ENCODE results near the gene HDHD3.
"Not testable (repeated sequence)": the region's sequence is repeated elsewhere in the genome, so short reads cannot be mapped to it uniquely, and the experiment has no call there.

The HDHD3 gene

DNA sequence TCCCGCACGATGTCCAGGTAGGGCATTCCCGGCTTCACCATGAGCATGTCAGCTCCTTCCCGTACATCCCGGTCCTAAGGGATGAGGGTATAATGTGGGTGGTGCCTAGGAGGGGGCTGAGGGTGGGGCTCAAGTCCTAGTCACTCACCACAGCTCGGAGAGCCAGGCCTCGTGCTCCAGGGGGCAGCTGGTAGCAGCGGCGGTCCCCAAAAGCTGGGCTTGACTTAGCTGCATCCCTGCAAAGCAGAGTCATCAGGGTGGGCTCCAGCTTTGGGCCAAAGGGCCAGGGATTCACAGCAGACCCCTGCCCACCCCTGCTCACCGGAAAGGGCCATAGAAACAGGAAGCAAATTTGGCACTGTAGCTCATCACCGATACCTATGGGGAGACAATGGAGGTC lies 12.7 kb upstream of the HDHD3 start:
- H3K4me3 ChIP-seq (replicated peaks; ENCODE audit: low read depth, low read length): no peak overlapping the region
- DNase-seq (ENCODE audit: extremely low read depth, low read depth): no peak
- TF ChIP-seq, protein P1, sequence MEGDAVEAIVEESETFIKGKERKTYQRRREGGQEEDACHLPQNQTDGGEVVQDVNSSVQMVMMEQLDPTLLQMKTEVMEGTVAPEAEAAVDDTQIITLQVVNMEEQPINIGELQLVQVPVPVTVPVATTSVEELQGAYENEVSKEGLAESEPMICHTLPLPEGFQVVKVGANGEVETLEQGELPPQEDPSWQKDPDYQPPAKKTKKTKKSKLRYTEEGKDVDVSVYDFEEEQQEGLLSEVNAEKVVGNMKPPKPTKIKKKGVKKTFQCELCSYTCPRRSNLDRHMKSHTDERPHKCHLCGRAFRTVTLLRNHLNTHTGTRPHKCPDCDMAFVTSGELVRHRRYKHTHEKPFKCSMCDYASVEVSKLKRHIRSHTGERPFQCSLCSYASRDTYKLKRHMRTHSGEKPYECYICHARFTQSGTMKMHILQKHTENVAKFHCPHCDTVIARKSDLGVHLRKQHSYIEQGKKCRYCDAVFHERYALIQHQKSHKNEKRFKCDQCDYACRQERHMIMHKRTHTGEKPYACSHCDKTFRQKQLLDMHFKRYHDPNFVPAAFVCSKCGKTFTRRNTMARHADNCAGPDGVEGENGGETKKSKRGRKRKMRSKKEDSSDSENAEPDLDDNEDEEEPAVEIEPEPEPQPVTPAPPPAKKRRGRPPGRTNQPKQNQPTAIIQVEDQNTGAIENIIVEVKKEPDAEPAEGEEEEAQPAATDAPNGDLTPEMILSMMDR (IDR thresholded peaks at IDR 0.05; ENCODE audit: low read depth, low read length, missing control alignments): no peak

DNA sequence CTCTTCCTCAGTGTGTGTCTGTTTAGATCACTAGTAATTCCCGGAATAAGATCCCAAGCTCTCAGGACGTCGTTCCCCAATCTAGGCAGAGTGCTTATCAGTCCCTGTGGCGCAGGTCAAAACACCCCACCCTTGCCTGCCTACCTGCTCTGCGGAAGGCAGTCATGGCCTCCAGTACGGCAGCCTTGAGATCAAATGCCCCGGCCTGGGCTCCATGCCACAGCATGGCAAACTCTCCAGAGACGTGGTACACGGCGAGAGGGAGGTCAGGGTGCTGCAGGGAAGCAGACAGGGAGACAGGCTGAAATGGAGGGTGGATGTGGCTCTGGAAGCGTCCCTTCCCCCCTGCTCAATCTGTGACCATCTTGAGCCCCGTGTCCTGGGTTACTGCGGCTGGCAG lies 12.0 kb upstream of the HDHD3 start:
- TF ChIP-seq, protein P1 (IDR thresholded peaks at IDR 0.05; ENCODE audit: low read depth, low read length, missing control alignments): no peak
- H3K4me3 ChIP-seq (replicated peaks; ENCODE audit: low read depth, low read length): no peak overlapping the region
- no peak for DNase-seq (ENCODE audit: extremely low read depth, low read depth)

DNA sequence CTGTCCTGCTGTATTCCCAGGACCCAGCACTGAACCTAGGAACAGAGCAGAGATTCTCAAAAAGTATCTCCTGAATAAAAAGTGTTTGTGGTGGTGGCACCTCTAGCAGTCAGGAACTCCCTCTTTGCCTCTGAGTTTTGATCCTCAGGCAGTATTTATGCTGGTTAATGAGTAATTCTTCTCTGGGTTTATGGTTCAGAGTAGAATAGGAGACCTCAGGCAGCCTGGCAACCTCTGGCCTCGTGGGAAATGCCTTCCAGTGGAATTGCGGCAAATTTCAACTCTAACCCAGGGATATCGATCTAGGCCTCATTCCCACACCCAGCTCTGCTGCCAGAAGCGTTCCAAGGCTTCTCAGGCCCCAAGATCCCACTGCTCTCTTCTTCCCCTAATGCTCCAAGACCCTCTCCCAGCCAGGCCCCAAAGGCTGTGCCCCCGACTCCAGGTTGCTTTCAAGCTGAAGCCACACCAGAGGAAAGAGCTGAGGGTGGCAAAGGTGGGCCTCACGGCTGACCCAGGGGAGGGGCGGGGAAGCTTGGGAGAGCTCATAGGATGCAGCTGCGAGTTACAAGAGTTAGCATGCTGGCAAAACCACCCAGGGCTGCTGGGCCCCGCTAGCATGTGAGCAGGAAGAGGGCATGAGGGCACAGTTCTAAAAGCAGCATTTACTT lies 10.9 kb upstream of the HDHD3 start:
- DNase-seq (ENCODE audit: extremely low read depth, low read depth): no peak
- no peak overlapping the region for H3K4me3 ChIP-seq (replicated peaks; ENCODE audit: low read depth, low read length)

DNA sequence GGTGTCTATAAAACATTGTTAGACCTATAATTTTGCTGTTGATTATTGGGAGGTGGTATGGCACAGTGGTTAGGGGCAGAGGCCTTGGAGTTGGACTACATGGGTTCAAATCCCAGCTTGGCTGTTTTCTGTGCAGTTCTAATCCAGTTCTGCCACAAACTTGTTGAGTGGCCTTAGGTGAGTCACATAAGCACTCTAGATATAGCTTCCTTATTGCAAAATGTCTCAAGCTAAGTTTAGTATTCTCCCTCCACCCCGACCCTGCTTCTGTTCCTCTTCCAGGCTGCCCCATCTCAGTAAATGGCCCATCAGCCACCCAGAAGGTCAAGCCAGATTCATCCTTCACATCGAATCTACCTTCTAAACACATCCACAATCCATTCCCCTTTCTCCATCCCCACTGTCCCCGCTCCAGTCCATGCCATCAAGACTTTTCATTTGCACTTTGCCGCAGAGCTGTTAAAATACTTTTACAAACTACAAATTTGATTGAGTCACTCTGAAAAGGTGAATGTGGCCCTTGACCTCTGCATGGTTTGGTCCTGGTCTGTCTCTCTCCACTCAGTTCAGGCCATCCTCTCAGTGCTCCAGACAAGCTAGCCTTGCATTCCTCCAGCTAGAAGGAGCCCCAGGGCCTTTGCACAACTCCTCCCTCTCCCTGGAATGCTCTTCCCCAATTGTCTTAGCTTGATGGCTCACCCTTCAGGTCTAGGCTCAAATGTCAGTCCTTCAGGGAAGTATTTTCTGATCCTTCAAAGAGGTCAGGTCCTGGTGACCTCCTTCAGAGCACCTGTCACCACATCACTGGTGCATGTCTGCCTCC lies 10.0 kb upstream of the HDHD3 start:
- TF ChIP-seq, protein P1 (IDR thresholded peaks at IDR 0.05; ENCODE audit: low read depth, low read length, missing control alignments): no peak
- no peak for DNase-seq (ENCODE audit: extremely low read depth, low read depth)
- no peak overlapping the region for H3K4me3 ChIP-seq (replicated peaks; ENCODE audit: low read depth, low read length)

More for the DNA sequence above, 10.9 kb upstream of the HDHD3 start:
- TF ChIP-seq, protein P1 (IDR thresholded peaks at IDR 0.05; ENCODE audit: low read depth, low read length, missing control alignments): no peak

DNA sequence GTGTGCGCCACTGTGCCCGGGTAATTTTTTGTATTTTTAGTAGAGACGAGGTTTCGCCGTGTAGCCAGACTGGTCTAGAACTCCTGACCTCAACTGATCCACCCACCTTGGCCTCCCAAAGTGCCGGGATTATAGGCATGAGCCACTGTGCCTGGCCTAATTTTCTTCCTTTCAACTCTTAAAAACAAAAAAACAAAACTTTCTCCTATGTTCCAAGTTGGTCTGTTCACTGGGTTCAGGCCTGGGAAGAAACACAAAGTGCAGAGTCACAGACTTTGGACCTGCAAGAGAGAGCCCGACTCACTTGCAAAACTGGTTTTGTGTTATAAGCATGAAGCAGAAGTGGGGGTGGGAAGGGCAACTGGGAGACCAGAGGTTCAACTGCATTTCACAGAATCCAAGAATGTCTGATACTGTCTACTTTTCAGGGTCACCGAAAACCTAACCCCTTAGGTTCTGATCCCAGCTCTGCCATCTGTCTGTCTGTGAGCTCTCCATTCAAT lies 5.2 kb upstream of the HDHD3 start:
- H3K4me3 ChIP-seq (replicated peaks; ENCODE audit: low read depth, low read length): no peak overlapping the region
- DNase-seq (ENCODE audit: extremely low read depth, low read depth): no peak
- TF ChIP-seq, protein P1 (IDR thresholded peaks at IDR 0.05; ENCODE audit: low read depth, low read length, missing control alignments): no peak

DNA sequence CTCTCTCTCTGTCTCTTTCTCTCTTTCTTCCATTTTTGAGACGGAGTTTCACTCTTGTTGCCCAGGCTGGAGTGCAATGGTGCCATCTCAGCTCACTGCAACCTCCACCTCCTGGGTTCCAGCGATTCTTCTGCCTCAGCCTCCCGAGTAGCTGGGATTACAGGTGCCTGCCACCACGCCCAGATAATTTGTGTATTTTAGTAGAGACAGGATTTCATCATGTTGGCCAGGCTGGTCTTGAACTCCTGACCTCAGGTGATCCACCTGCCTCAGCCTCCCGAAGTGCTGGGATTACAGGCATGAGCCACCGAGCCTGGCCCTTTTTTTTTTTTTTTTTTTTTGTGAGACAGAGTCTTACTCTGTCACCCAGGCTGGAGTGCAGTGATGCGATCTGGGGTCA lies 4.7 kb upstream of the HDHD3 start:
- H3K4me3 ChIP-seq (replicated peaks; ENCODE audit: low read depth, low read length); DNase-seq (ENCODE audit: extremely low read depth, low read depth): not testable (repeated sequence)

DNA sequence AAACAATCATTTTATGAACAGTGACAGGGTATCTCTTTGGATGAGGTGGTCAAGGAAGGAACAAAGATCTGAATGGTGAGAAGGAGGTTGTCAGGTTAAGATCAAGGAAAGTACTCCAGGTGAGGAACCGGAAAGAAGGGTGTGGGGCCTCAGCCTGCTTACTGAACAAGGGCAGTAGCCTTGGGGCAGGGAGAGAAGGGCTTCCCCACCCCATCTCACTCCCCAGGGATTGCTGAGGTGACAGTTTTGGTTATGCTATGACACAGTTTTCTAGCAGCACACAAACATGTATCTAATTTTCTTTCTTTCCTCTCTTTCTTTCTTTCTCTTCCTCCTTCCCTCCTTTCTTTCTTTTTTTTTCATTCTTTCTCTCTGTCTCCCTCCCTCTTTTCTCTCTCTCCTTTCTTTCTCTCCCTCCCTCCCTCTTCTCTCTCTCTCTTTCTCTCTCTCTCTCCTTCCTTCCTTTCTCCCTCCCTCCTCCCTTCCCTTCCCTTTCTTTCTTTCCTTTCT lies 4.1 kb upstream of the HDHD3 start:
- DNase-seq (ENCODE audit: extremely low read depth, low read depth): no peak
- TF ChIP-seq, protein P1 (IDR thresholded peaks at IDR 0.05; ENCODE audit: low read depth, low read length, missing control alignments): no peak
- no peak overlapping the region for H3K4me3 ChIP-seq (replicated peaks; ENCODE audit: low read depth, low read length)

DNA sequence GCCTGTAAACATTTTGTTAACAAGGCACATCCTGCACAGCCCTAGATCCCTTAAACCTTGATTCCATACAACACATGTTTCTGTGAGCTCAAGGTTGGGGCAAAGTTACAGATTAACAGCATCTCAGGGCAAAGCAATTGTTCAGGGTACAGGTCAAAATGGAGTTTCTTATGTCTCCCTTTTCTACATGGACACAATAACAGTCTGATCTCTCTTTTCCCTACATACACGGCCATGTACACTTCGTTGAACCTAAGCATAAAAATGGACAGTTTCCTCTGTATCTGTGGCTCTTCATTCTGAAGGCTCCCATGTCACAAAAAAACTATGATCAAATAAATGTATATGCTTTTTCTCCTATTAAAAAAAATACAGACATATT lies 3.0 kb upstream of the HDHD3 start:
- not testable (repeated sequence) for DNase-seq (ENCODE audit: extremely low read depth, low read depth); H3K4me3 ChIP-seq (replicated peaks; ENCODE audit: low read depth, low read length)

DNA sequence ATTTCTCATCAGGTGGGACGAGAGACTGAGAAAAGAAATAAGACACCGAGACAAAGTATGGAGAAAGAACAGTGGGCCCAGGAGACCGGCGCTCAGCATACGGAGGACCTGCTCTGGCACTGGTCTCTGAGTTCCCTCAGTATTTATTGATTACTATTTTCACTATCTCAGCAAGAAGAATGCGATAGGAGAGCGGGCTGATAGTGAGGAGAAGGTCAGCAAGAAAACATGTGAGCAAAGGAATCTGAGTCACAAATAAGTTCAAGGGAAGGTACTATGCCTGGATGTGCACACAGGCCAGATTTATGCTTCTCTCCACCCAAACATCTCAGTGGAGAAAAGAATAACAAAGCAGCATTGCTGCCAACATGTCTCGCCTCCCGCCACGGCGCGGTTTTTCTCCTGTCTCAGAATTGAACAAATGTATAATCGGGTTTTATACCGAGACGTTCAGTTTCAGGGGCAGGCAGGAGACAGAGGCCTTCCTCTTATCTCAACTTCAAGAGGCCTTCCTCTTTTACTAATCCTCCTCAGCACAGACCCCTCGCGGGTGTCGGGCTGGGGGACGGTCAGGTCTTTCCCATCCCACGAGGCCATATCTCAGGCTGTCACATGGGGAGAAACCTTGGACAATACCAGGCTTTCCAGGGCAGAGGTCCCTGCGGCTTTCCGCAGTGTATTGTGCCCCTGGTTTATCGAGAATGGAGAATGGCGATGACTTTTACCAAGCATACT lies 2.5 kb upstream of the HDHD3 start:
- not testable (repeated sequence) for DNase-seq (ENCODE audit: extremely low read depth, low read depth); H3K4me3 ChIP-seq (replicated peaks; ENCODE audit: low read depth, low read length)

Measured in HFF-Myc (cell line).